Panc1 (cell line): ENCODE data around the gene APBB2.

Source experiments
- POLR2AphosphoS5 ChIP-seq: IDR thresholded peaks from 2 replicates; pipeline ENCODE4 v1.6.1; 2012; ENCODE audit warnings: mild to moderate bottlenecking, low read depth, low read length, moderate library complexity
- SIN3A ChIP-seq: IDR thresholded peaks from 2 replicates; pipeline ENCODE4 v1.6.1; 2012; ENCODE audit warnings: low read depth, mild to moderate bottlenecking, low read length, moderate library complexity, borderline replicate concordance; ENCODE audit not compliant: insufficient read depth
- TF ChIP-seq, protein P1 (sequence below): fragments of 450-650 bp; IDR thresholded peaks from 2 replicates; pipeline ENCODE4 v1.5.1; 2017; ENCODE audit warnings: mild to moderate bottlenecking
- TF ChIP-seq, protein P2 (sequence below), 2 experiments: IDR thresholded peaks; 2 replicates each; pipeline ENCODE4 v1.6.1; 2011 to 2012; ENCODE audit warnings: low read depth in 2 of 2, control low read depth in 1 of 2, low read length in 1 of 2, mild to moderate bottlenecking in 1 of 2, moderate library complexity in 1 of 2; ENCODE audit not compliant: insufficient read depth in 1 of 2

DNA sequence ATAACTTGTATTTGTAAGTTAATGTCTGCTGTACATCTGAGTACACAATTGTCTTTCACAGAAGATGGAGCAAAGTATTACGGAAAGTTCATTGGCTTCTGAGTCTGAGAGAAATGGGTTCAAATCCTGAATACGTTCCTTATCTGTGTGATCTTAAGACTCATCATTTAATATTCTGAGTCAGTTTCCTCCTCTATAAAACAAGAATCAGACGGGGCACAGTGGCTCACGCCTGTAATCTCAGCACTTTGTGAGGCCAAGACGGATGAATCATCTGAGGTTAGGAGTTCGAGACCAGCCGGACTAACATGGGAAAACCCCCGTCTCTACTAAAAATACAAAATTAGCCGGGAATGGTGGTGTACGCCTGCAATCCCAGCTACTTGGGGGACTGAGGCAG is 57.8 kb downstream of the APBB2 start:
- TF ChIP-seq POLR2AphosphoS5 (no peak), SIN3A (no peak)
- TF ChIP-seq, protein P1, sequence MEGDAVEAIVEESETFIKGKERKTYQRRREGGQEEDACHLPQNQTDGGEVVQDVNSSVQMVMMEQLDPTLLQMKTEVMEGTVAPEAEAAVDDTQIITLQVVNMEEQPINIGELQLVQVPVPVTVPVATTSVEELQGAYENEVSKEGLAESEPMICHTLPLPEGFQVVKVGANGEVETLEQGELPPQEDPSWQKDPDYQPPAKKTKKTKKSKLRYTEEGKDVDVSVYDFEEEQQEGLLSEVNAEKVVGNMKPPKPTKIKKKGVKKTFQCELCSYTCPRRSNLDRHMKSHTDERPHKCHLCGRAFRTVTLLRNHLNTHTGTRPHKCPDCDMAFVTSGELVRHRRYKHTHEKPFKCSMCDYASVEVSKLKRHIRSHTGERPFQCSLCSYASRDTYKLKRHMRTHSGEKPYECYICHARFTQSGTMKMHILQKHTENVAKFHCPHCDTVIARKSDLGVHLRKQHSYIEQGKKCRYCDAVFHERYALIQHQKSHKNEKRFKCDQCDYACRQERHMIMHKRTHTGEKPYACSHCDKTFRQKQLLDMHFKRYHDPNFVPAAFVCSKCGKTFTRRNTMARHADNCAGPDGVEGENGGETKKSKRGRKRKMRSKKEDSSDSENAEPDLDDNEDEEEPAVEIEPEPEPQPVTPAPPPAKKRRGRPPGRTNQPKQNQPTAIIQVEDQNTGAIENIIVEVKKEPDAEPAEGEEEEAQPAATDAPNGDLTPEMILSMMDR, result no peak
- TF ChIP-seq, protein P2, sequence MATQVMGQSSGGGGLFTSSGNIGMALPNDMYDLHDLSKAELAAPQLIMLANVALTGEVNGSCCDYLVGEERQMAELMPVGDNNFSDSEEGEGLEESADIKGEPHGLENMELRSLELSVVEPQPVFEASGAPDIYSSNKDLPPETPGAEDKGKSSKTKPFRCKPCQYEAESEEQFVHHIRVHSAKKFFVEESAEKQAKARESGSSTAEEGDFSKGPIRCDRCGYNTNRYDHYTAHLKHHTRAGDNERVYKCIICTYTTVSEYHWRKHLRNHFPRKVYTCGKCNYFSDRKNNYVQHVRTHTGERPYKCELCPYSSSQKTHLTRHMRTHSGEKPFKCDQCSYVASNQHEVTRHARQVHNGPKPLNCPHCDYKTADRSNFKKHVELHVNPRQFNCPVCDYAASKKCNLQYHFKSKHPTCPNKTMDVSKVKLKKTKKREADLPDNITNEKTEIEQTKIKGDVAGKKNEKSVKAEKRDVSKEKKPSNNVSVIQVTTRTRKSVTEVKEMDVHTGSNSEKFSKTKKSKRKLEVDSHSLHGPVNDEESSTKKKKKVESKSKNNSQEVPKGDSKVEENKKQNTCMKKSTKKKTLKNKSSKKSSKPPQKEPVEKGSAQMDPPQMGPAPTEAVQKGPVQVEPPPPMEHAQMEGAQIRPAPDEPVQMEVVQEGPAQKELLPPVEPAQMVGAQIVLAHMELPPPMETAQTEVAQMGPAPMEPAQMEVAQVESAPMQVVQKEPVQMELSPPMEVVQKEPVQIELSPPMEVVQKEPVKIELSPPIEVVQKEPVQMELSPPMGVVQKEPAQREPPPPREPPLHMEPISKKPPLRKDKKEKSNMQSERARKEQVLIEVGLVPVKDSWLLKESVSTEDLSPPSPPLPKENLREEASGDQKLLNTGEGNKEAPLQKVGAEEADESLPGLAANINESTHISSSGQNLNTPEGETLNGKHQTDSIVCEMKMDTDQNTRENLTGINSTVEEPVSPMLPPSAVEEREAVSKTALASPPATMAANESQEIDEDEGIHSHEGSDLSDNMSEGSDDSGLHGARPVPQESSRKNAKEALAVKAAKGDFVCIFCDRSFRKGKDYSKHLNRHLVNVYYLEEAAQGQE (IDR thresholded peaks at IDR 0.05; ENCODE audit: insufficient read depth in 1 of 2, low read depth in 2 of 2, low read length in 1 of 2), result no peak
